Activated T-cell treated with anti-CD3 and anti-CD28 coated beads for 48 hours (primary cell): ENCODE data around the gene RAD23B.
"Not testable (repeated sequence)": the region's sequence is repeated elsewhere in the genome, so short reads cannot be mapped to it uniquely, and the experiment has no call there.

ENCODE experiments used
- DNase-seq: peaks from one replicate; pipeline ENCODE4 v3.0.0-alpha.2; 2020; ENCODE audit warnings: low read depth

RAD23B gene

DNA sequence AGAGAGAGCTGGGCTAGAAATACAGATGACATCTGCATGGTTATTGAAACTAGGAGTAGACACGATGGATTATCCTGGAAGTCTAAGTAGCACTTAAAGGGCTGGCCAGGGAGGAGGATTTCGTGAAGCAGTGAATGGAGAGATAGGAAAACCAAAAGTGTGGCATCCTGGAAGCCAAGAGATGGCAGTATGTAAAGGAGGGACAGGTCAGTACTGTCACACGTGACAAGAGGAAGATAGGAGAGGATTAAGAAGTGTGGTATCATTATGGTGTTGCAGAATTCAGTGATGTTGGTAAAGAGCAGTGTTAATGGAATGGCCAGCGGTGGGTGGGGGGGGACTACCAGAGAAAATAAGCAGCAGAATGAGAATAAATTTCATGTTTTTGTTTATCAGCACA, 11.7 kb downstream of the RAD23B start:
- DNase-seq: no peak

DNA sequence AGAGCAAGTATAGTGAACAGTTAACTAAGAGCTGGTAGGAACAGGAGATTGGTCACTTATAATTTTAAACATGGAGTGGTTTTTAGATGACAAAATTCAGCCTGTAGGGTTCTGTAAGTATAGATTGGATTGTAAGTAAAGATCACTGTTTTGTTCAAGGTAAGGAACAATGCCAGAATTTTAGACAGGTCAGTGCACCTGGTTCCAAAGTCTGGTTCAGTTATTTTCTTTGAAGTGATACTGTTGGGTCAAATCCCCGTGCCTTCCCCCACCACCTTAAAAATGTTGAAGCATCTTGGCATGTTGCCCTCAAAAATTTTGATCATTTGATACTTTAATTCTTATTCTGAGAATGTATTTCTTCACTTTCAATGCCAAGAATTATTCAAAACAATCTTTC, 12.9 kb downstream of the RAD23B start:
- DNase-seq: no peak

- not testable (repeated sequence) for DNase-seq
Observed at GRCh38 chr9:107296592-107296991, 13.5 kb downstream of the RAD23B start.

GRCh38 chr9:107299437-107299836, 16.4 kb downstream of the RAD23B start:
- no peak for DNase-seq

DNA sequence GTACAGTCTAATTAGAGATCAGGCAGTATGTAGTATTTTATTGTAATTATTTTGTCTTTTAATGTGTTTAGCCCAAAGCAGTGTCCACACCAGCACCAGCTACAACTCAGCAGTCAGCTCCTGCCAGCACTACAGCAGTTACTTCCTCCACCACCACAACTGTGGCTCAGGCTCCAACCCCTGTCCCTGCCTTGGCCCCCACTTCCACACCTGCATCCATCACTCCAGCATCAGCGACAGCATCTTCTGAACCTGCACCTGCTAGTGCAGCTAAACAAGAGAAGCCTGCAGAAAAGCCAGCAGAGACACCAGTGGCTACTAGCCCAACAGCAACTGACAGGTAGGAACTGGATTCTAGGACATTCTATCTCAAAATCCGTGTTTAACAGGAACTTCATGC, 23.2 kb downstream of the RAD23B start:
- DNase-seq: no peak

GRCh38 chr9:107307331-107307730, 24.3 kb downstream of the RAD23B start:
- DNase-seq: no peak

- DNase-seq: no peak
Observed at GRCh38 chr9:107308461-107308860, 25.4 kb downstream of the RAD23B start.

- no peak for DNase-seq
Observed at GRCh38 chr9:107309271-107309670, 26.2 kb downstream of the RAD23B start.

DNA sequence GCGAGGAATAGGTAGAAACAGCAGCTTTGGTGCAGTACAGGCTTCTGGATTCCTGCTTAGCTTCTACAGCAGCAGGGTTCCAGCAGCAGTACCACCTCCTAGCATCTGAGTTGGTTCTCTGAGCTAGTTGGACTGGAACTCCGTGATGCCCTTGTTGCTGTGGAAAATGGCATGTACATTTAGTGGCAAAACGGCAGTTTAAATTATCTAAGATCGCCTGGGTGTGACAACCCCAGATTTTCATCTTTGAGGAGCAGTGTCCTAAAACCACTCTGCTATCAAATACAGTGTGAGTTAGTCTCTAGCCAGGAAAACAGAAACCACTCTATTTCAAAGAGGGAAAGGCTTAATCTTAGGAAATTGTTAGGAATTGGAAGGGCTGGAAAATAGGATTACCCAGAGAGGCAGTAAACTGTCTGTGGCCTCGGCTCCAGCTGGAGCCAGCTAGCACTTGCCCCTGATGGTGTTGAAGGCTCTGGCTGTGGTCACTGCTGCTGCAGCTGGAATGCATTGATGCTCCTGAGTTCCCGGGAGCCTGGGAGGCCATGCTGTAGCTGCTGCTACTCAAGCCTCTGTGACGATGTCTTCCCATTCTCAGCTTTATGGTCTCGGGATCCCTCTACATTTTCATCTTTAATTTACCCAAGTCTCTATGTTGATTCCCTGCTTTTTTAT, 29.4 kb downstream of the RAD23B start:
- DNase-seq: no peak

- no peak for DNase-seq
Observed at GRCh38 chr9:107313555-107314096, 30.5 kb downstream of the RAD23B start.

GRCh38 chr9:107314763-107315162, 31.7 kb downstream of the RAD23B start:
- DNase-seq: no peak

DNA sequence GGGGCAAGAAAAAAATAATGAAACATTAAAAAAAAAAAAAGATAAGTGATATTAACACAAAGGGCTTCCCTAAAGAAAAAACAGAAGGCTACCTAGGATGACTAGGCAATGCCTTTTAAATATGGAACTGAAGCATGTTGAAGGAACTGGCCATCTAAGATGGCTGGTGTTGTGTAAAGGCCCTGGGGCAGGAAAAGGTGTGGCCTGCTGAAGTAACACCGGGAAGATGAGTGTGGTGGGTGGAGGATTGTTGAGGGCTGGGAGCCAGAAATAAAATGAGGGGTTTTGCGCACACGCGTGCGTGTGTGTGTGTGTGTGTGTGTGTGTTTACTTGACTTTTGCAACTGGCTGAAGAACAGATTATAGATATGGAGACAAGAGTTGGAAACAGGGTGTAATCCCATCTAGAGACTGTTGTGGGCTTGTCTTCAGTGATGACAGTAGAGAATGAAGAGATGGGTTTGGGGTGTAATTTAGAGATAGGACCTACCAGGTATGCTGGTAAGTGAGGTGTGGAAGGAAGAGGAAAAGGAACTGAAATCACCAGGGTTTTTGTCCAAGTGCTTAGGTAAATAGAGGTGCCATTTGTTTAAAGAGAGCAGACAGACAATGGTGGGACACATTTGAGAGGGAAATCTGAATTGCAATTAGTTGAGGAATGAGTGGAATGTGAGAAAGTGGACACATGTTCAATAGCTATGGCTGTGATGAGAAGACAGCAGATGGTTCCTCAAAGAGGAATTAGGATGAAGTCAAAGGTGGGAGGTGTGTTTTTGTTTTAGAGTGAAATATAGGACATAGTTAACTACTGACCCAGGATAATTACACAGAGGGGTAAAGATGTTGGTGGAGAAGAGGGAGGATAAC, 33.9 kb downstream of the RAD23B start:
- DNase-seq: no peak

GRCh38 chr9:107322643-107323042, 39.6 kb downstream of the RAD23B start:
- DNase-seq: no peak

GRCh38 chr9:107323836-107324585, 40.9 kb downstream of the RAD23B start:
- DNase-seq: no peak

GRCh38 chr9:107325842-107326241, 42.8 kb downstream of the RAD23B start:
- DNase-seq: no peak

GRCh38 chr9:107328510-107328909, 45.4 kb downstream of the RAD23B start:
- DNase-seq: no peak

- DNase-seq: no peak
Observed at GRCh38 chr9:107330420-107330819, 47.3 kb downstream of the RAD23B start.

- no peak for DNase-seq
Observed at GRCh38 chr9:107332883-107333282, 49.8 kb downstream of the RAD23B start.

GRCh38 chr9:107333363-107333762, 50.3 kb downstream of the RAD23B start:
- no peak for DNase-seq

DNA sequence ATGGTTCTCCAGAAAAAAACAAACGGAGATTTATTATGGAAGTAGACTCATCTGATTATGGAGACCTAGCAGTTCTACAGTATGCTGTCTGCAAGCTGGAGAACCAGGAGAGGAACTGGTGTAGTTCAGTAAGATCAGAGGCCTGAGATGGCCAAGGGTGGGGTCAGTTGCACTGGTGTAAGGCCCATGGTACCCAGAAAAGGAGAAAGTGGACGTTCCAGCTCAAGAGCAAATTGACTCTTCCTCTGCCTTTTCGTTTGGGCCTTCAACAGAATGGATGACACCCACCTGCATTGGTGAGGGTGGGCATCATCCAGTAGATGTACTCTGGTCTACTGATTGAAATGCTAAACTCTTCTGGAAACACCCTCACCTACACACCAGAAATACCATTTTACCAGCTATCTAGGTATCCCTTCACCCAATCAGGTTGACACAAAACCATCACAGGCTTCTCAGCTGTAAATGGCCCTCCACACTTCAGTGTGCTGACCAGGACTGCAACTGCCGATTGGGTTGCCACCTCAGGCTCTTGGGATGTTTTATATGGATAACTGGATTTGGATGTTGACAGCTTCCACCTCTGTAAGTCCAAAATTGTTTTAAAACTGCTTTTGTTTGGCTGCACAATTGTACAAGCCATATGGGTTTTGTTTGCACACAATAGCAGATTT, 51.2 kb downstream of the RAD23B start:
- DNase-seq: no peak

DNA sequence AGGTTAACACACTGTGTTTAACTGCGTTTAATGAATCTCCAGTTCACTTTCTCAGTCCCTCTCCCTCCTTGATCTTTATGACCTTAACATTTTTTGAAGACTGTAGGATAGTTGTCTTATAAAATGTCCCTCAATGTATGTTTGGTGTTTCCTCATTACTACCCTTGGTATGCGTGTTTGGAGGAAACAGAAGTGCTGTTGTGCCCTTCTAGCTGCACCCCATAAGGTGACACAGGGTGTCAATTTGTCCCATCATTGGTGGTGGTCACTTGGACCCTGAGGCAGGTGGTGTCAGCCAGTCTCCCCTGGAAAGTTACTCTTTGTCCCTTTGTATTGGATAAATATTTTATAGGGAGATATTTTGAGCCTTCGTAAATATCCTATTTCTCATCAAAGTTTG, 52.3 kb downstream of the RAD23B start:
- no peak for DNase-seq
